ENCODE measurements around the gene ZNF784.

DNA sequence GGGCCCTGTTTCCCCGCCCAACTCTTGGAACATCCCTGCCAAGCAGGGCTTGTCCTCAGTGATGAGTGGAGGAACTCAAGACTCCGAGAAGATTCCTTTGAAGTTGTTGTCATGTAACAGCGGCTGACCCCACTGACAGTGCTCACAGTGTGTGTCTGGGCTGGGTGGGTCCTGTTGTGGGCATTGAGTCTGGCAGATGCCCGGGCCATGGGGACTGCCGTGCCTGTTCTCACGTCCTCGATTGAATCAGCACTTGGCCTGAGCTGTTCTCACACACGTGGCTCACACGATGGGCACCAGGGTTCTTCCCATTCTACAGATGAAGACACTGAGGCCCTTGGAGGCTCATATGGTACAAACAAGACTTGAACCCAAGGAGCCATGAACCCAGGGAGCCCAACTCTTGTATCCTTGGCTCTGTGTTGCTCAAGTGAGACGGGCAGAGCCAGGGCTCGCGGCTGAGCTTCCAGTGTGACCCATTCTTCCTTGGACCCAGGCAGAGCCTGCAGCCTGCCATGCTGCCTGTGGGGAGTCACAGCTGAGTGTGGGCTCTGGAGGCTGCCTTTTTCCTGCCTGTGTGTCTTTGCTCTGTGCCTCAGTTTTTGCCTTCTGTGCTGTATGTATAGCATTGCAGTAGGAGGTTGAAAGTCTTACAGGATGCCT, 42.1 kb upstream of the ZNF784 start:
- no peak for TF ChIP-seq CTCF (IDR thresholded peaks at IDR 0.05)
- TF ChIP-seq POLR2A (IDR thresholded peaks at IDR 0.05): no peak

Data from tibial nerve (tissue), 3 donors.